COLO668 (cell line): ENCODE measurements around the gene SLC47A1.
A peak's percentile ranks its signal among the peaks of the same experiment; 100 is the strongest.
"Not testable (repeated sequence)": the region's sequence is repeated elsewhere in the genome, so short reads cannot be mapped to it uniquely, and the experiment has no call there.

Experiments used
- DNase-seq: peaks from one replicate; lab custom pipeline; 2025; ENCODE audit not compliant: unreplicated experiment; lab: John Stamatoyannopoulos, UW

Gene SLC47A1

GRCh38 chr17:19533718-19534561 lies at the start of gene SLC47A1:
SLC47A1 (plus strand) TSS chr17:19533854; CDS start chr17:19533940, 86 bp downstream.
- DNase-seq = no peak

- no peak for DNase-seq
Observed at GRCh38 chr17:19485800-19486340, 47.8 kb upstream of the SLC47A1 start.

GRCh38 chr17:19486351-19487023 lies 47.2 kb upstream of the SLC47A1 start:
- DNase-seq = no peak

- DNase-seq = no peak
Observed at GRCh38 chr17:19487024-19487600, 46.5 kb upstream of the SLC47A1 start.

- no peak for DNase-seq
Observed at GRCh38 chr17:19492141-19492540, 41.5 kb upstream of the SLC47A1 start.

GRCh38 chr17:19494961-19495806 lies 38.5 kb upstream of the SLC47A1 start:
- DNase-seq = no peak

- DNase-seq = no peak
Observed at GRCh38 chr17:19495828-19496528, 37.7 kb upstream of the SLC47A1 start.

- no peak for DNase-seq
Observed at GRCh38 chr17:19497624-19498023, 36.0 kb upstream of the SLC47A1 start.

- DNase-seq = no peak
Observed at GRCh38 chr17:19501219-19501618, 32.4 kb upstream of the SLC47A1 start.

- DNase-seq = no peak
Observed at GRCh38 chr17:19502517-19502916, 31.1 kb upstream of the SLC47A1 start.

GRCh38 chr17:19505561-19505960 lies 28.1 kb upstream of the SLC47A1 start:
- not testable (repeated sequence) for DNase-seq

GRCh38 chr17:19507775-19508576 lies 25.7 kb upstream of the SLC47A1 start:
- peak; percentile 56 for DNase-seq

GRCh38 chr17:19508577-19508867 lies 25.1 kb upstream of the SLC47A1 start:
- DNase-seq = no peak

- not testable (repeated sequence) for DNase-seq
Observed at GRCh38 chr17:19509281-19509852, 24.3 kb upstream of the SLC47A1 start.

GRCh38 chr17:19510903-19511302 lies 22.8 kb upstream of the SLC47A1 start:
- DNase-seq = no peak

GRCh38 chr17:19513897-19514488 lies 19.7 kb upstream of the SLC47A1 start:
- DNase-seq = peak; percentile 44

GRCh38 chr17:19517699-19518098 lies 16.0 kb upstream of the SLC47A1 start:
- no peak for DNase-seq

- not testable (repeated sequence) for DNase-seq
Observed at GRCh38 chr17:19519388-19520291, 14.0 kb upstream of the SLC47A1 start.
